HG02588 (cell line): ENCODE measurements around the gene ADCY9.
"Not testable (repeated sequence)": the region's sequence is repeated elsewhere in the genome, so short reads cannot be mapped to it uniquely, and the experiment has no call there.

Experiments used
- ATAC-seq: cut with Tn5 transposase; IDR thresholded peaks from one replicate; pipeline ENCODE4 v1.9.1; 2021; ENCODE audit warnings: mild to moderate bottlenecking, moderate library complexity; ENCODE audit not compliant: unreplicated experiment

Gene ADCY9

DNA sequence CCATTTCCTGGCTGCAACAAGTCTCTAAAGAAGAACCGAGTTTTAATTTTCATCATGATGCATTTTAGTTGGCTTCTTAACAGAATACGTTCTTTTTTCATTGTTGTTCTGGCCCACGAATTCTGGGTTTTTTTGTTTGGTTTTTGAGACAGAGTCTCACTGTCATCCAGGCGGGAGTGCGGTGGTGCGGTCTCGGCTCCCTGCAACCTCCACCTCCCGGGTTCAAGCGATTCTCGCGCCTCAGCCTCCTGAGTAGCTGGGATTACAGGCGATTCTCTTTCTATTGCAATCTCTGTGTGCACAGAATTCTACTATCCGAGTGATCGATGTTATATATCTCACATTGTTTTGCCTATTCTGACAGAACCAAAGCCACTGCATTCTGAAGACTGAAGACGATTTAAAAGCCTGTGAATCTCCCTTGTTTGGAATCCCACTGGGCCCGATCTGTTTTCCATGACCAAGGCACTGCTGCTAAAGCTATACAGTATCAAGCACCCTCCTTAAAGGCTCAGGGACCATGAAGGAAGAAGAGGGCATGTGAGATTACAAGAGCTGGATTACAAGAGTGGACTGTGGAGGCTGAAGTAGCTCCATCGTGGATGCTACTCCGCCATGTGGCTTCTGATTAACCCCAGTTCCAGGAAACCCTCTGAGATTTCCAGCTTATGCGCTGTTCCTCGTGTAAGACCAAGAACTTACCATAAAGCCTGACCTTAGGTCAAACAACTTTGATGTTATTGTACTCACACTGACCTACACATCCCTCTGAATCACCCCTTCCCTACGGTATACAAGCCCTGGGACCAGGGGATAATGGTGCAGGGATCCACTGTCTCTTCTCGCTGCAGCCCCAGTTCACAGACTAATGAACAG lies 44.3 kb downstream of the ADCY9 start:
- no peak for ATAC-seq

DNA sequence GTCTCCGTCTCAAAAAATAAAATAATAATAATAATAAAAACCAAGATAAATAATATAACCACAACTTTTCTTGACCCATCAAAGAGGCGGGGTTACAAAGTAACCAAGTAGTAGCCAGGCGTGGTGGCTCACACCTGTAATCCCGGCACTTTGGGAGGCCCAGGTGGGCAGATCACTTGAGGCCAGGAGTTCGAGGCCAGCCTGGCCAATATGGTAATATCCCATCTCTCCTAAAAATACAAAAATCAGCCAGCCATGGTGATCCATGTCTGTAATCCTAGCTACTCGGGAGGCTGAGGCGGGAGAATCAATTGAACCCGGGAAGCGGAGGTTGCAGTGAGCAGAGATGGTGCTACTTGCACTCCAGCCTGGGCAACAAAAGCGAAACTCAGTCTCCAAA lies 45.3 kb downstream of the ADCY9 start:
- no peak for ATAC-seq

DNA sequence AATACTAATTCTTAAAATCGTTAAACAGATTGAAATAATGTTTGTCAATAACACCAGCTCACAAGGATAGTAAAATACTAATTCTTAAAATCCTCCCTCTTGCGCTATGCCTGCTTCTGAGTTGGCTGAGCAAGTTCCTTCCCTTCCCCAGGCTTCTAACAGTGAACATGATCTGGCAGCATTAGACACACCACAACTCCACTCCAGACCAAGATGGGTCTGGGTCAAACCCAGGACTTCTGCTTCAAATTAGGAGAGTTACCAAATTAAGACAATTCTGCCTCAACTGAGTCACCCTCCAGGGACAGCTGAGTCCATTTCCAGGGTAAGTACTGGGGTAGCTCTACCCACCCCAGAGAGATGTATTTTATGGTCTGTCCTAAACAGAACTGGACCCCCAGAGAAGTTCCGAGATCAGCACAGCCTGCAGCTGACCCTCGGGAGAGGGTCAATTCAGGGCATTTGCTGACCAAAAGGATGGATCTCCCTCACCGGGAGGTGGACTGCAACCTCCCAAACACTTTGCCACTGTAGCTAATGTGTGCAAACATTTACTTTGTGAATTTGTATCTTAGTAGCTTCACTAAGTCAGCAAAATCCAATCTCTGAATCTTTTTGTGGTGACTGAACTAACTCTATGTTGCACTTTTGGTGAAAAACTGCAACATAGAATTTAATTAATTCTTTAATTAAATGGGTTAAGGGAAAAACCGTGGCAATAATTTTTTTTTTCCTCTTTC lies 48.8 kb downstream of the ADCY9 start:
- no peak for ATAC-seq

DNA sequence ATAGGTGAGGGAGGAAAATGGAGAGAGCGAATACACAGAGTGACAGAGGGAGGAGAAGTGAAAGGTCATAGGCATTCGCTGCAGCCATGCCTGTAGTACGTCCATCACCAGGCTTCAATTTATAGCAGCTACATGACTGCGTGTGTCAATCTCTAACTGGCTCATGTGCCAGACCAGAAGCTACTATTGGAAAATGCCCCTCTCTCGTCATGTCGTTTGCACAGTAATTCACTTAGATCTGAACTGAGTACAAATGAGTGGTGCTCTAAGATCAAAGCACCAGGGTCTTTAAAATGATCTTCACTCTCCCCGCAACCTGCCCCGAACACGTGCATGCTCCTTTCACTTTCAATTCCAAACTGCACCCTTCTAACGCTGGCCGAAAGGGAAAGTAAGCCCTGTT lies 51.3 kb downstream of the ADCY9 start:
- no peak for ATAC-seq

DNA sequence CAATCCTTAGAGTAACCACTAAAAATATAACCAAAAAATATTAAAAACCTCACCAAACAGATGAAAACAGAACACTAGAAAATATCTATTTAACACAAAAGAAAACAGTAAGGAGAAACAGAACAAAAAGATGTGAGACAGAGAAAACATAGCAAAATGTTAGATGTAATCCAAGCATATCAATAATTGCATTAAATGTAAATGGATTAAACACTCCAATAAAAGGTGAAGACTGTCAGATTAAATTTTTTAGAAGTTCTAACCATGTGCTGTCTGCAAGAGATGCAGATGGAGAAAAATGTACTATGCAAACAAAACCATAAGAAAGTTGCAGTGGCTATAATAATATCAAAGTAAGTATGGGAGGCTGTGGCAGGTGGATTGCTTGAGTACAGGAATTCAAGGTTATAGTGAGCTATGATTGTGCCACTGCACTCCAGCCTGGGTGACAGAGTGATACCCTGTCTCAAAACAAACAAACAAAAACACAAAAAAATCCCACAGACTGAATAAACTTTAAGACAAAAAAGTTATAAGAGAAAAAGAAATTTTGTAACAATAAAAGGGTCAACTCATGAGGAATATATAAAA lies 53.9 kb downstream of the ADCY9 start:
- ATAC-seq = no peak

DNA sequence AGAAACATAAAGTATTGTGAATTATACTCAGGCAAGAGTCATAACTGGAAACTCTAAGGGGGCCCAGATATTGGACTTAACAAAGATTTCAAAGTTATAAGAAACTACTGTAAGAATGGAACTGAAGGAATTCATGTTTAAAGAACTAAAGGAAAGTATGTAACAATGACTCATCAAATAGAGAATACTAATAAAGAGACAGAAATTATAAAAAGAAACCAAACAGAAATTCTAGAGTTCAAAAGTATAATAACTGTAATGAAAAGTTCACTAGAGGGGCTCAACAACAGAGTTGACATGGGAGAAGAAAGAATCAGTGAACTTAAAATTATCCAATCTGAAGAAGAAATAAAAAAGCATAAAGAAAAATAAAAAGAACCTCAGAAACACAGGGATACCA lies 55.4 kb downstream of the ADCY9 start:
- ATAC-seq = no peak

DNA sequence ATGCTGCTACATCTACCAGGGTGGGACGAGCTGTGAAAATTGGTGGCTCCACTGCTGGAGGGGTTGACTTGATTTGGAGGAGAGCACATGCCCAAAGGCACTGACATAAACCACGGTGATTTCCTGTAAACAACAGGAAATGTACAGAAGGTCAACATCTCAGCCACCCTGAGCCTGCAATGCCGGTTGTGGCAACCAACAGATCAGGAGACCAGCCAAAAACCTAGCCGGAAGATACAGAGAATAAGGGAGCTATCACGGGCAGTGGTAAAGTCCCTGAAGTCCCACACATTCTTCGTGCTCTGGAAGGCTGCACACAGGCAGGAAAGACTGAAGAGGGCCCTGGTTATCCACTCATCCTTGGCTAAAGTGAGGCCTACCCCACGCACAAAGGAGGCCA lies 56.2 kb downstream of the ADCY9 start:
- no peak for ATAC-seq

DNA sequence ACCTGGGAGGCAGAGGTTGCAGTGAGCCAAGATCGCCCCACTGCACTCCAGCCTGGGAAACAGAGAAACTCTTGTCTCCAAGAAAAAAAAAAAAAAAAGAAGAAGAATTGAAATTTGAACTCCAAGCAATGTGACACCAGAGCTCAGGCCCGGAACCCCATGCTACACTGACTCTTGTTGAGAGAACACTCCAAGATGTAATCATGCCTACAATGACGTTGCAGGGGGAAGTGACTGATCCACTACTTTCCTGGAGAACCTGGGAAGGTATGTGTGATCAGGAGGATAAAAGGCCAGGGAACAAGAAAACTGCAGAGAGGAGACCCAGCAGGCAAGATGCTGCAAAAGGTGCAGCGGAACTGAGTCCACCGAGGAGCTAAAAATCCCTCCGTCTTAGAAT lies 57.9 kb downstream of the ADCY9 start:
- no peak for ATAC-seq

DNA sequence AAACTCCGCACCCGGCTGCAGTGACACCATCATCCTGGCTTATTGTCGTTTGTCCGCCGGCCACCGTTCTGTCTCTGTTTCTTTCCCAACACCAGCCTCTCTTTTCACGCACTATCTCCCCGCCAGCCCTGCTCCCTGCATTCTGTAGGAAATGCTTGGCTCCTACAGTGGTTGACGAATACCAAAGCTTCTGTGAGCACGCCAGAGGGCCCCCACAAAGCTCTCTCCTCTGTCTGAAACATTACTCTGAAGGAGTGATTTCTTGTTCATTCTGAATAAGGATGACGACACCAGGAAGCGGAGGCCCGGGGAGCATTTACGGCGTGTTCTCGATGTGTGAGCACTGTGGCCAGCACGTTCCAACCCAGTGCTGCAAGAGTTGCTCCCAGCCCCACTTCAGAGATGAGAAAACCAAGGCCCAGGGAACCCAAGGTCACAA lies 58.8 kb downstream of the ADCY9 start:
- ATAC-seq = no peak

DNA sequence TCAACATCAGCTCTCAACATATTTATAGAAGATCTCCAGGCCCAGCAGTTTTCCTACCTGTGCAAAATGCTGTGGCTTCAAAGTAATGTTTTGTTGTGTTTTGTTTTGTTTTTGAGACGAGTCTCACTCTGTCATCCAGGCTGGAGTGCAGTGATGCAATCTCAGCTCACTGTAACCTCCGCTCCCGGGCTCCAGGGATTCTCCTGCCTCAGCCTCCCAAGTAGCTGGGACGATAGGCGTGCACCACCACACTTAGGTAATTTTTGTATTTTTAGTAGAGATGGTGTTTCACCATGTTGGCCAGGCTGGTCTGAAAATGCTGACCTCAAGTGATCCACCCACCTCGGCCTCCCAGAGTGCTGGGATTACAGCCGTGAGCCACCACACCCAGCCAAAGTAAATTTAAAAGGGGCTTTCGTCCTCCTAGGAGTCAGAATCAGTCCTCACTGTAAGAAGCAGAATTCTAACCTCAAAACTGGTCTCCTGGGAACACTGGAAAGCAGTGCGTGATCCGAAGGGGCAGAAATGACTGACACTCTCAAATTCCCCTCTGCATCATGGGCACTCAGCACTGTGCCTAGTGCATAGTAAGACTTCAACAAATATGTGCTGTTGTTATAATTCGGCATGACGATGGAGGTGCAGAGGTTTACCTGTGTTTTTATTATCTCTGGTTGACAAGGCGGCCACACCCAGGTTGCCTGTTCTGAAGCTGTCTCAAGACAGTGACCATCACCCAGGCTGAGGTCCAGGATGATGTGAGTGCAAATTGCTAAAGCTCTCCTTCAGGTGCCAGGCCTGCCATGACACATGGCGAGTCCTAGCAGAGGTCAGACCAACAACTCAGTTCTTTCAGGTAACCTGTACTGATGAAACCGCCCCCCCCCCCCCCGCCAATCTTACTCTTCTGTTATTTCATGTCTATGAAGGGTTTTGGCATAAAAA lies 59.8 kb downstream of the ADCY9 start:
- ATAC-seq = no peak

DNA sequence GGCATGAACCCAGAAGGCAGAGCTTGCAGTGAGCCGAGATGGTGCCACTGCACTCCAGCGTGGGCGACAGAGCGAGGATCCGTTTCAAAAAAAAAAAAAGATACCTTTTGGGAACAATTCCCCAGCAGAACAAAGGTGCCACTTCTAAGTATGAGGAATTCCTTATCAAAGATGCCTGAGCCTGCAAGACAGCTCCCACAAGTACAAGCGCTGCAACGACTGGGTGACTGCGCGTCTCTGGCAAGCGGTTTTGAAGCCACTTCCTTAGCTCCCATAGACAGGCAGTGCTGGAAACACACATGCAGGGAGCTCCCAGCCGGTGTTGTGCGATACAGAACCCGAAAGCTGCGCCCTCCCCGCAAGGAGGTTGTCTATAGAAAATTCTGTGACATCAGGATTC lies 60.5 kb downstream of the ADCY9 start:
- no peak for ATAC-seq

DNA sequence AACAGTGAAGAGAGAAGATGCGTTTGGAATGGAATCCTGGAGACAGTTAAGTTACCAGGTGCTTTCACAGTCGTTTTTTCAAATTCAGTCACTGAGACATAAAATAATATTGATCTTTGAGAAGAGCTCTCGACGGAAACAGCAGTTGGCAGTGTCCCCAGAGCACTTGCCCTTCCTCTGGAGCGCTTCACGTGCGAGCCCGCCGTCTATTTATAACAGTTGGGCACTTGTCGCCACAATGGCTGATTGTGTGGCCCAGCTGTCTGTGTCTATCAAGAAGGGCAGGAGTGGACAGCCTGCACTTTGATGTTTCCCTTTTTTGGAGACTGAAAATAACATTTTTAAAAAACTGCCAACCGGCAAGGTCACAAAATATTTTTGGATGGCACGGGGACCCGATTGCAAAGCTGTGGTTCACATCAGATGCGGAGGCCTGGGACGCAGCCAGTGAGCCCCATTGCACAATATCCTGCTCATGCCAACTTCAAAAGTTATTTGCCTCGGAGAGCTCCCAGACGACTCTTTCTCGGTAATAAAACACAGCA lies 62.9 kb downstream of the ADCY9 start:
- ATAC-seq = no peak

DNA sequence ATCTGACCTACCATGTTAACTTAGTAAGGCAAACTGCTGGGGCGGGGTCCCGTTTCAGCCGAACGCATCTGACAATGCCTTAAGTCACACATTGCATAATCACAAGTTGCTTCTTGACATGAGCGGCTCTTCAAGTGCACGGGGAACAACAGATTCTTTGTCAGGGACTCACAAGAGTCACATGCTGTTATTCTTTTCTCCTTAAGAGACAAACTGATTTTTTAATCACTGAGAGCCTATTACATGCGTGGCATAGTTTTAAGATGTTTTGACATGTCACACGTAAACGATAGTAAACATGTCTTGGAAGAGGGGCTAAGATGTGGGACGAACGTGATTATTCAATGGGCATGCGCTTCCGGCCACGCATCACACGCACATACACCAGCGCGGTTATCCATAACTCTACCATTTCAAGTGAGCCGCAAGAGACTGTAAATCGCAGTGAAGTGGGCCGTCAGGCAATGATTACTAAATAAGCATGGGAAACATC lies 63.4 kb downstream of the ADCY9 start:
- no peak for ATAC-seq

DNA sequence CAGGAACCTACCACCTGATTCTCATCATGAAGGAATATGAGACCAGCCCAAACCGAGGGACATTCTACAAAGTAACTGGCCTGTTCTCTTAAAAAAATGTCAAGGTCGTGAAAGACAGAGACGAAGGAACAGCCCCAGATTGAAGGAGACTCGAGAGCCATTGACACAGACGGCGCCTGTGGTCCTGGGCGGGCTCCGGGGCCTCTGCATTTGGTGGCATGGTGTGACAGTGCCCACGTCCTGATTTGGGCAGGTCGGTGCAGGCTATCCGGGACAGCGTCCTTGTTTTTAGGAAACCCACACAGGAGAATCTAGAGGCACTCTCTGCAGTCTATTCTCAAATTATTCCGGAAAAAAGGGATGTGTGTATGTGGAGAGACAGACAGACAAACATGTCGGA lies 64.1 kb downstream of the ADCY9 start:
- no peak for ATAC-seq

DNA sequence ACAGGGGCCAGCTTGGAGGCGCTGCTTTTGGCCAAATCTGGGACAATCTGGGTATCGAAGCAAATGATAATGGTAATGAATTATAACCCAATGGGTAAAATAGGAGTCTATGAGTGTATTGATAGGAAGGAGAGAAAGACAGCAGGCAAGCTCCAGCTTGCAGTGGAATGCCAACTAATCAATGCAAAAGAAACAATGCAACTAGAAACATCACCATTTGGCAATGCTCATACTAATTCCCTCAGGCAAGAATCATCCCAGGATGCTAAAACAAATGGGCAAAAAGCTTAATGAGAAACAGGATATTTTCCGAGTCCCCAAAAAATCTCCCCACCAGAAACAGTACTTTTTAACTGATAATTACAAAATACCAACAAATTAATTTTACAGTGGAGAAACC lies 64.7 kb downstream of the ADCY9 start:
- no peak for ATAC-seq

DNA sequence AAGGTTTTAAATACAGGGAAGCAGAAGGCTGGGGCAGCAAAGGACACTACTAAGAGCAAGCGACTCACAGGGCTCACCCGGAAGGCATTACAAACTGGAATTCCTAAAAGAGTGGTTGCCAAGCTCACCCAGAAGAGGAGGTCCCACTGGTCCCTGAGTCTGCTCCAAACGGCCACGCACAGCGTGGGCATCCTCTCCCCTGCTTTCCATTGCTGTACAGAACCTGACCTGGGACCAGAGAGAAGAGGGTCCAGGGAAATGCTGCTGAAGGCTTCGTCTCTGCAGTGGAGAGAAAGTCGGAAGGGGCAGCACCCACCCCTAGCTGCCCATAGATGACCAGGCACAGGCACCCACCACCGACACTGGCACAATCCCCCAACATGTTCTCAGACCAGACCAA lies 67.2 kb downstream of the ADCY9 start:
- no peak for ATAC-seq

DNA sequence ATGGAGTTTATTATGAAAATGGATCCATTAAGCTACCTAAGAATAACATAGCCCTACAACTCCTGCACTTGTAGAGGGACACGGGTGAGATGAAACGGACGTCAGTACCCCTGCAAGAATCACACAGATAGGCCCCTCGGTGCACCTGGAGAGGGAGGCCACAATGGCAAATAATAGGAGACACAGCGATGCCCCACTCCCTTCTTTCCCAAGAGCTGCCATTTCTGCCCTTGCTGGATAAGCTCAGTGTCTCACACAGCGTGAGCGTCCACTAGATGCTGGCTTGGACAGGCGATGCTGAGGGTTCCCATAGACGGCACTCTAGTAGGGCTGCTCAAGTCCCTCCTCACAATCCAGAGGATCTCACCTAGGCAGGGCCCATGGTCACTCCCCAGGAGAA lies 67.8 kb downstream of the ADCY9 start:
- no peak for ATAC-seq

DNA sequence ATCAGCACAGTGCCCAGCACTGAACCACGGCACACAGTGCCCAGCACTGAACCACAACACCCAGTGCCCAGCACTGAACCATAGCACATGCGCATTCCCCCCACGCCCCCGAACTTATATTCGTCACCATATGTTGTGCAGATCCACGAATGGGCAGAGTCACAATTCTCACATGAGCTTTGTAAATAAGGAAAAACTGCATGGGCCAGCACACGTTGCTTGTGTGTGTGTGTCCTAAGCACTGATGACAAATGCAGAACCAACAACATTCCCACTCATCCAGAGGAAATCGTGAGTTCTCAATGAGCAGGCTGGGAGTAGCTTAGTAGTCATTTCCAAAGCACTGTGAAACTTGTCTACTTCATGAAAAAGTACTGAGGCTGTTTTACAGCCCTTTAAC lies 70.0 kb downstream of the ADCY9 start:
- no peak for ATAC-seq

DNA sequence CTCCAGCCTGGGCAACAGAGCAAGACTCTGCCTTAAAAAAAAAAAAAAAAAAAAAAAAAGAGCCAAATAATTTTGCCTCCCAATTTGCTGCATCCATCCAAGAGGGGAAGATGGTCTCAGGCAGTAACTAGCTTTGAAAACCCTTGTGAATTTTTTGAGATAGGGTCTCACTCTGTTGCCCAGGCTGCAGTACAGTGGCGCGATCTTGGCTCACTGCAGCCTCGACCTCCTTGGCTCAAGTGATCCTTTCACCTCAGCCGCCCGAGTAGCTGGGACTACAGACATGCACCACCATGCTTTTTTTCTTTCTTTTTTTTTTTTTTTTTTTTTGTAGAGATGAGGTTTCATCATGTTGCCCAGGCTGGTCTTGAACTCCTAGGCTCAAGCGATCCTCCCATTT lies 70.7 kb downstream of the ADCY9 start:
- ATAC-seq = not testable (repeated sequence)

DNA sequence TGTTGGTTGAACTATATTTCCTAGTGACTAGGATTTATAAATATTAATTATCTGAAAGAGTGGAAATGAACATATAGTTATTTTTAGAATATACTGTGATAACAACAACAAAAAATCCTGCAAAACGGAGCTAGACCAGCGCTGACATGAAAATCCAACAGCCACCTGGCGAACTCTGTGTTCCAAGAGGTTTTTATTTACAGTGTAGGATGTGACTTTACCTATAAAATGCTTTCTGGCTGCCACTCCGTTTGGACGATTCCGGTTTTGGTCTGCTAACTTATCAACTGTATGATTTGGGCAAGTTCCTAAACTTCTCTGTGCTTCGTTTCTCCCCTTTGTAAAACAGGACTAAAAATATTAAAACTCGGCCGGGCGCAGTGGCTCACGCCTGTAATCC lies 73.7 kb downstream of the ADCY9 start:
- no peak for ATAC-seq
